ENCODE results near the gene ZNF575.

DNA sequence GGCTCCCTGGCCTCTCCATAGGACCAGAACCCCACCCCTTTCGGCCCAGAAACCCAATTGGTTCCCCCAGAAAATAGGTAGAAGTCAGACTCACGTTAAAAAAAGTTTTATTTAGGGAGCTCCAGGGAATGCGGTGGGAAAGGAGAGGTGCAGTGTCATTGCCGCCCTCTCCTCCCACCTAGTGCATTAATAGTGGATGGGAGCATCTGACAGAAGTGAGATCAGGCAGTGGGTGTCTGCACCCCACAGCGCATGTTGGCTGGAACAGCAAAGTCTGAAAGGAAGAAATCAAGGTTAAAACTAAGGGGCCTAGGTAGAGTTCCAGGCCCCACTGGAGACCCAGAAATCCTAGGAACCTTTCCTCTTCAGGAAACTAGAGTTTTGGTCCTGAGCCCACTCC is 26.4 kb upstream of the ZNF575 start:
- no peak for TF ChIP-seq EZH2 (IDR thresholded peaks at IDR 0.05; ENCODE audit: borderline replicate concordance)
- TF ChIP-seq, protein P1, sequence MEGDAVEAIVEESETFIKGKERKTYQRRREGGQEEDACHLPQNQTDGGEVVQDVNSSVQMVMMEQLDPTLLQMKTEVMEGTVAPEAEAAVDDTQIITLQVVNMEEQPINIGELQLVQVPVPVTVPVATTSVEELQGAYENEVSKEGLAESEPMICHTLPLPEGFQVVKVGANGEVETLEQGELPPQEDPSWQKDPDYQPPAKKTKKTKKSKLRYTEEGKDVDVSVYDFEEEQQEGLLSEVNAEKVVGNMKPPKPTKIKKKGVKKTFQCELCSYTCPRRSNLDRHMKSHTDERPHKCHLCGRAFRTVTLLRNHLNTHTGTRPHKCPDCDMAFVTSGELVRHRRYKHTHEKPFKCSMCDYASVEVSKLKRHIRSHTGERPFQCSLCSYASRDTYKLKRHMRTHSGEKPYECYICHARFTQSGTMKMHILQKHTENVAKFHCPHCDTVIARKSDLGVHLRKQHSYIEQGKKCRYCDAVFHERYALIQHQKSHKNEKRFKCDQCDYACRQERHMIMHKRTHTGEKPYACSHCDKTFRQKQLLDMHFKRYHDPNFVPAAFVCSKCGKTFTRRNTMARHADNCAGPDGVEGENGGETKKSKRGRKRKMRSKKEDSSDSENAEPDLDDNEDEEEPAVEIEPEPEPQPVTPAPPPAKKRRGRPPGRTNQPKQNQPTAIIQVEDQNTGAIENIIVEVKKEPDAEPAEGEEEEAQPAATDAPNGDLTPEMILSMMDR (IDR thresholded peaks at IDR 0.05; ENCODE audit: poor library complexity): no peak
